Fibroblast of lung (primary cell): ENCODE data around the gene FPGS. TPM values are rescaled to one million over a fixed set of nuclear protein-coding genes. Genes with fewer than 3 reads are reported as not detected.

Source experiments
- DNase-seq, 2 donors: peaks; one replicate each; pipeline versions ENCODE4 v3.0.0 to v3.0.0-alpha.2; 2010; ENCODE audit warnings: low read depth in 2 of 2
- H2AFZ ChIP-seq: 2 replicates; pipeline ENCODE4 v1.5.1; 2012; ENCODE audit warnings: low read length, control low read depth, inconsistent platforms
- H3K27ac ChIP-seq: 2 replicates; pipeline ENCODE4 v1.5.1; 2011; ENCODE audit warnings: low read length, control low read depth; ENCODE audit not compliant: insufficient read depth
- H3K27me3 ChIP-seq: 2 replicates; pipeline ENCODE4 v1.5.1; 2011; ENCODE audit warnings: mild to moderate bottlenecking, low read length; ENCODE audit not compliant: control insufficient read depth, insufficient read depth
- H3K36me3 ChIP-seq: 2 replicates; pipeline ENCODE4 v1.5.1; 2011; ENCODE audit warnings: low read length; ENCODE audit not compliant: control insufficient read depth, insufficient read depth
- H3K4me1 ChIP-seq: 2 replicates; pipeline ENCODE4 v1.5.1; 2011; ENCODE audit warnings: low read length; ENCODE audit not compliant: control insufficient read depth, insufficient read depth; ENCODE audit errors: extremely low read depth
- H3K4me2 ChIP-seq: 2 replicates; pipeline ENCODE4 v1.5.1; 2011; ENCODE audit warnings: low read length, control low read depth; ENCODE audit not compliant: insufficient read depth; ENCODE audit errors: extremely low read depth
- H3K4me3 ChIP-seq, 4 experiments: fragments of 200-600 bp in 1 of 4; sonication (generic) in 1 of 4; replicated peaks in 1 of 4; 2 replicates each; pipeline ENCODE4 v1.5.1; 2011 to 2016; ENCODE audit warnings: low read length in 4 of 4, low read depth in 3 of 4, mild to moderate bottlenecking in 3 of 4, control low read depth in 2 of 4, inconsistent platforms in 1 of 4, mixed read lengths in 1 of 4; ENCODE audit not compliant: insufficient read depth in 1 of 4; ENCODE audit errors: control extremely low read depth in 1 of 4
- H3K79me2 ChIP-seq: 2 replicates; pipeline ENCODE4 v1.5.1; 2012; ENCODE audit warnings: mild to moderate bottlenecking, low read length, inconsistent platforms; ENCODE audit not compliant: control insufficient read depth, insufficient read depth
- H3K9ac ChIP-seq: 2 replicates; pipeline ENCODE4 v1.5.1; 2011; ENCODE audit warnings: mild to moderate bottlenecking, low read length, control low read depth; ENCODE audit not compliant: insufficient read depth
- H3K9me3 ChIP-seq: 2 replicates; pipeline ENCODE4 v1.5.1; 2012; ENCODE audit warnings: low read depth, low read length; ENCODE audit not compliant: control insufficient read depth, insufficient read depth
- H4K20me1 ChIP-seq: 2 replicates; pipeline ENCODE4 v1.5.1; 2011; ENCODE audit warnings: low read length; ENCODE audit not compliant: control insufficient read depth, insufficient read depth; ENCODE audit errors: extremely low read depth
- EZH2 ChIP-seq: IDR thresholded peaks from 2 replicates; pipeline ENCODE4 v1.5.1; 2012; ENCODE audit warnings: low read length, control low read depth, mild to moderate bottlenecking; ENCODE audit errors: missing control alignments
- polyA plus RNA-seq, 2 donors: library from polyadenylated mRNA; depleted of rRNA in 1 of 2; stranded (reverse) in 1 of 2; unstranded in 1 of 2; fragments of >200 nt; gene quantifications; 2 replicates each; pipeline ENCODE4 v1.2.1, GENCODE V29; 2011 to 2012; ENCODE audit warnings: missing spikeins in 1 of 2
- total RNA-seq: library from RNA; depleted of rRNA; stranded (reverse); fragments of >200 nt; gene quantifications from 2 replicates; pipeline ENCODE4 v1.2.1, GENCODE V29; 2014
- TF ChIP-seq, protein P1 (sequence below), 2 donors: IDR thresholded peaks in 1 of 2; conservative IDR thresholded peaks in 1 of 2; 1 replicate in 1 of 2; 2 replicates in 1 of 2; pipeline ENCODE4 v1.5.1; 2011 to 2012; ENCODE audit warnings: low read length in 2 of 2, control low read depth in 1 of 2, inconsistent platforms in 1 of 2, low read depth in 1 of 2, mild to moderate bottlenecking in 1 of 2

Gene FPGS
- total and polyA plus RNA-seq, 2 donors (not counting 1 experiment from before 2014, with no cell fraction given), result 42.4 to 77.0 TPM

DNA sequence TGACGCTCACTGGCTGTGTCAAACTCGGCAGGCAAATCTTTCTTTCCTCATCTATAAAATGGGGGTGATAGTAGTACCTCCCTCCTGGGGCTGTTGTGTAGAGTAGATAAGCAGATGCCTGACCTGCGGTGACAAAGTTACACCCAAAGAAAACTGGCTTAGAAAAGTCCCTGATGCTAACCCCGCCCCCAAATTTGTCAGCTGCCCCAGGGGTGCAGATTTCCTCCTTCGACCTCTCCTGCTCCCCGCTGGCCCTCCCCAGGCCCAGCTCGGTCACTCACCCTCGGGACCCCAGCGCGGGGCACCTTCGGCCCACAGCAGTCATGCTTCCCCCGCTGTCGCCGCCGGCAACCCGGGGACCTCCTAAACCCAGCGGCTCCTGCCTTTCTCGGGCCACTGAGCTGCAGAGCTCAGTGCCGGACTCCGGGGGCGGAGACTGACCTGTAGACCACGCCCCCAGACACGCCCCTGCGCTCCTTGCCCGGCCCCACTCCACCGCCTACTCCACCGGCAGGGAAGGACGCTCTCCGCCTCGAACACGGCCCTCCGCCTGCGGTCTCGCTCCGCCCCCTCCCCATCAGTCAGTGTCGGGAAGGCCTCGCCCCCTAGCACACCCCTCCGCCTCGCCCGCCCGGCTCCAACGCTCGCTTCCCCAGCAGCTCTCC lies 31.6 kb upstream of the FPGS start:
- DNase-seq, result peak; percentile 96
- Histone ChIP-seq H4K20me1 (no peaks in the 10 kb centered on the region), H3K27me3 (peaks cover 7% of the 10 kb centered on the region), H2AFZ (no peak overlapping the region), H3K9ac (peak overlapping the region; percentile 46), H3K79me2 (no peaks in the 10 kb centered on the region), H3K4me1 (peaks cover 12% of the 10 kb centered on the region), H3K4me2 (peak overlapping the region; percentile 95), H3K9me3 (no peaks in the 10 kb centered on the region), H3K4me3 (peak overlapping the region; percentile 31 to 57 (median 46)), H3K36me3 (no peaks in the 10 kb centered on the region), H3K27ac (no peak overlapping the region)
- TF ChIP-seq EZH2, result no peak

DNA sequence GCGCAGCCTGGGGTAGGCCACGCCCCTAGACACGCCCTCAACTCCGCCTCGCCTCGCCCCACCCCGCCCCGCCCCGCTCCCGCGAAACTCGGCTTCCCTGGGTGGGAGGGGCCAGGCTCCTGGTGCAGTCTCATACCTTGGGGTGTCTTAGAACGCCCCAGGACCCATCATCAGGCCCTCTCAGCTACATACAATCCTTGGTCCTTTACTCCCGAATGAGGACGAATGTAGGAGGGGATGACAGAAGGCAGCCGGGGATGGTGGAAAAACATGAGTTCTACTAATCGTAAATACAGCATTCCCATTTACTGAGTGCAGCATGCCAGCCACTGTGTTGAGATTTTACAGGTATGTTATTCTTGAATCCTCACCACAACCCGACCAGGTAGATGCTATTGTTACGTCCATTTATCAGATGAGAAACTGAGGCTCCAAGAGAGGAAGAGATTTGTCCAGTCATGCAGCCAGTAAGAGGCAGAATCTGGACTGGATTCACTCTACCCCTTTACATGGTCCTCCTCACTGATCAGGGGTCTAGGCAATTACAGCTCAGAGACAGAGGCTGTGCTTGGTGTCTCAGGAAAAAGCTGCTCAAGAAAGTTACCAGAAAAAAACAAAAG lies 31.0 kb upstream of the FPGS start:
- H3K36me3 ChIP-seq, result no peaks in the 10 kb centered on the region
- H3K79me2 ChIP-seq, result no peaks in the 10 kb centered on the region
- H3K4me2 ChIP-seq, result peak overlapping the region; percentile 66
- TF ChIP-seq, protein P1, sequence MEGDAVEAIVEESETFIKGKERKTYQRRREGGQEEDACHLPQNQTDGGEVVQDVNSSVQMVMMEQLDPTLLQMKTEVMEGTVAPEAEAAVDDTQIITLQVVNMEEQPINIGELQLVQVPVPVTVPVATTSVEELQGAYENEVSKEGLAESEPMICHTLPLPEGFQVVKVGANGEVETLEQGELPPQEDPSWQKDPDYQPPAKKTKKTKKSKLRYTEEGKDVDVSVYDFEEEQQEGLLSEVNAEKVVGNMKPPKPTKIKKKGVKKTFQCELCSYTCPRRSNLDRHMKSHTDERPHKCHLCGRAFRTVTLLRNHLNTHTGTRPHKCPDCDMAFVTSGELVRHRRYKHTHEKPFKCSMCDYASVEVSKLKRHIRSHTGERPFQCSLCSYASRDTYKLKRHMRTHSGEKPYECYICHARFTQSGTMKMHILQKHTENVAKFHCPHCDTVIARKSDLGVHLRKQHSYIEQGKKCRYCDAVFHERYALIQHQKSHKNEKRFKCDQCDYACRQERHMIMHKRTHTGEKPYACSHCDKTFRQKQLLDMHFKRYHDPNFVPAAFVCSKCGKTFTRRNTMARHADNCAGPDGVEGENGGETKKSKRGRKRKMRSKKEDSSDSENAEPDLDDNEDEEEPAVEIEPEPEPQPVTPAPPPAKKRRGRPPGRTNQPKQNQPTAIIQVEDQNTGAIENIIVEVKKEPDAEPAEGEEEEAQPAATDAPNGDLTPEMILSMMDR (conservative IDR thresholded peaks at IDR 0.05 in 1 of 2, IDR thresholded peaks at IDR 0.05 in 1 of 2; ENCODE audit: low read depth in 1 of 2, low read length in 2 of 2), result no peak
- no peak for TF ChIP-seq EZH2
- DNase-seq, result no peak
- no peak overlapping the region for H3K9ac ChIP-seq
- H3K27me3 ChIP-seq, result peaks cover 7% of the 10 kb centered on the region
- H4K20me1 ChIP-seq, result no peaks in the 10 kb centered on the region
- no peak overlapping the region for H2AFZ ChIP-seq
- H3K4me3 ChIP-seq, result peak overlapping the region in 2 of 4 experiments; percentile 29 to 37
- H3K27ac ChIP-seq, result no peak overlapping the region
- no peaks in the 10 kb centered on the region for H3K9me3 ChIP-seq
- peaks cover 12% of the 10 kb centered on the region for H3K4me1 ChIP-seq

DNA sequence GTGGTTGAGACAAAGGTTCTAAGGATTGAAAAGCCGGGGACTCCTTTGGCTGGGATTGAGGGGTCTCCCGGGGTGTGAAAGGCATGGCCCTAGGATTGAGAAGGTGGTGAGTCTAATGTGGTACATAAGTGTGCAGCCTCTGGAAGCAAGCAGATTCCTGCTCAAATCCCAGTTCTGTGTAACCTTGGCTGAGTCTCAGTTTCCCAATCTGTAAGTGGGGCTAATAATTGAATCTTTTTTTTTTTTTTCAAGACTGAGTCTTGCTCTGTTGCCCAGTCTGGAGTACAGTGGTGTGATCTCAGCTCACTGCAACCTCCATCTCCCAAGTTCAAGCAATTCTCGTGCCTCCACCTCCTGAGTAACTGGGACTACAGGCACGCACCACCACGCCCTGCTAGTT lies 30.1 kb upstream of the FPGS start:
- no peak for DNase-seq
- Histone ChIP-seq H3K4me1 (peaks cover 7% of the 10 kb centered on the region), H3K4me2 (no peak overlapping the region), H3K4me3 (no peak overlapping the region), H4K20me1 (no peaks in the 10 kb centered on the region), H3K9ac (no peak overlapping the region), H2AFZ (no peak overlapping the region), H3K9me3 (no peaks in the 10 kb centered on the region), H3K79me2 (no peaks in the 10 kb centered on the region), H3K36me3 (no peaks in the 10 kb centered on the region), H3K27me3 (peaks cover 7% of the 10 kb centered on the region), H3K27ac (no peak overlapping the region)
- TF ChIP-seq, protein P1 (conservative IDR thresholded peaks at IDR 0.05 in 1 of 2, IDR thresholded peaks at IDR 0.05 in 1 of 2; ENCODE audit: low read depth in 1 of 2, low read length in 2 of 2), result no peak
- no peak for TF ChIP-seq EZH2
